ENCODE data around the gene TRAF3. TPM values are rescaled to one million over a fixed set of nuclear protein-coding genes. Genes with fewer than 3 reads are reported as not detected.

The TRAF3 gene
- total RNA-seq, 4 donors from 2014 or later: 5.5 to 14.7 (median 6.9) TPM

DNA sequence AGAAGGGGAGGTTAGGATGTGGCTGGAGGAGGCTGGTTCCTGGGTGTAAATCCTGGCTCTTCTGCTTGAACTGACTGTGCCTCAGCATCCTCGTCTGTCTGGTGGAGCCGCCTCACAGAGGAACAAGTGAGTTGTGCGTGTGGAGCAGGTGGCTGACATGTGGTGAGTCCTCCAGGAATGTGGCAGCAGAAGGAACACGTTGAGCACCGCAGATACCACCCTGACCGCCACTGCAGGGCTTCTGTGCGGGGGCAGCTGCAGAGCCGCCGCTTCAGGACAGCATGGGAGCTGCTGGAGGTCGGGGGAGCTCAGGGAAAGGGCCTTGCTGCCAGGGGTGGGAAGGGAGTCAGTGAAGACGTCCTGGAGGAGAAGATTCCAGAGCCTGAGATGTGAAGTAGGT, 48.9 kb downstream of the TRAF3 start:
- intact Hi-C loops (cut with DNase I; ENCODE audit: low total_unique reads): no loop called here

DNA sequence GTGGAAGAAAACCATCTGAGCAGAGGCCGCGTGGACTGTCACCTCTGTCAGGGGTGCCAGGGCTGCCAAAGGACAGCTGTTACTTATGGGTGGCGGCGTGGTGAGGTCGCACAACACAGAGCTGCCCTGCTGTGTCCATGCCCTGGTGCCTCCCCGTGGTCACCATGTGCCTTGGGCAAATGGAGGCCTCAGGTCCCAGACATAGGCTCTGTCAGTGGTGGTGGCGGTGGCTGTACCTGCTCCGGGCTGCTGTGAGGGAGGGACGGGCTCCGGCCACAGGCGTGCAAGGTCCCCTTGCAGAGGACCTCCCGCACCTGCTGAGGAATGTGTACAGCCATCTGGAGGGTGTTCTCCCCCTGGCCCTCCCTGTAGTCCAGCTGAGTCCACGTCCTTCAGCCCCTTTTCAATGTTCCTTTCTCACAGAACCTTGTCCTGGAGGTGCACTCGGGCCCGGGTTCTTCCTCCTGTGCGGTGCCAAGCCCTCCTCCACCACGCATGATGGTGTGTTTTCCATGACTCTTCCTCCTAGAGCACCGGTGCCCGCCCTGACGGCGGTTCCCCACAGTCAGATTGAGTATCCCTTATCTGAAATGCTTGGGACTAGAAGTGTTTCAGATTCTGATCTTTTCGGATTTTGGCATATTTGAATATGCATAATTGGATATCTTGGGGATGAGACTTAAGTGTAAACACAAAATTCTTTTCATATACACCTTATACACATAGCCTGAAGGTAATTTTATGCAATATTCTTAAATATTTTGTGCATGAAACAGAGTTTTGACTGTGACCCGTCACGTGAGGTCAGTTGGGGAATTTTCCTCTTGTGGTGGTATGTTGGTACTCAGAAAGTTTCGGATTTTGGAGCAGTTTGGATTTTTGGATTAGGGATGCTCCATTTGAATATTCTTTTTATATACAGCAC, 49.8 kb downstream of the TRAF3 start:
- intact Hi-C loops (cut with DNase I; ENCODE audit: low total_unique reads): no loop called here
- ATAC-seq: no peak
- H3K36me3 ChIP-seq: no peaks in the 10 kb centered on the region

More for the DNA sequence above, 48.9 kb downstream of the TRAF3 start:
- Histone ChIP-seq H3K9me3 (no peaks in the 10 kb centered on the region), H3K36me3 (no peaks in the 10 kb centered on the region), H3K27ac (no peak overlapping the region), H3K27me3 (no peaks in the 10 kb centered on the region), H3K4me3 (no peak overlapping the region), H3K4me1 (peaks cover 5 to 10% of the 10 kb centered on the region in 2 donors)
- DNase-seq (no peak), ATAC-seq (no peak)
- in situ Hi-C loops (cut with MboI; ENCODE audit: low sequenced_read_pairs in 4 of 4): no loop called here
- TF ChIP-seq POLR2A (IDR thresholded peaks at IDR 0.05): no peak
- TF ChIP-seq, protein P1, sequence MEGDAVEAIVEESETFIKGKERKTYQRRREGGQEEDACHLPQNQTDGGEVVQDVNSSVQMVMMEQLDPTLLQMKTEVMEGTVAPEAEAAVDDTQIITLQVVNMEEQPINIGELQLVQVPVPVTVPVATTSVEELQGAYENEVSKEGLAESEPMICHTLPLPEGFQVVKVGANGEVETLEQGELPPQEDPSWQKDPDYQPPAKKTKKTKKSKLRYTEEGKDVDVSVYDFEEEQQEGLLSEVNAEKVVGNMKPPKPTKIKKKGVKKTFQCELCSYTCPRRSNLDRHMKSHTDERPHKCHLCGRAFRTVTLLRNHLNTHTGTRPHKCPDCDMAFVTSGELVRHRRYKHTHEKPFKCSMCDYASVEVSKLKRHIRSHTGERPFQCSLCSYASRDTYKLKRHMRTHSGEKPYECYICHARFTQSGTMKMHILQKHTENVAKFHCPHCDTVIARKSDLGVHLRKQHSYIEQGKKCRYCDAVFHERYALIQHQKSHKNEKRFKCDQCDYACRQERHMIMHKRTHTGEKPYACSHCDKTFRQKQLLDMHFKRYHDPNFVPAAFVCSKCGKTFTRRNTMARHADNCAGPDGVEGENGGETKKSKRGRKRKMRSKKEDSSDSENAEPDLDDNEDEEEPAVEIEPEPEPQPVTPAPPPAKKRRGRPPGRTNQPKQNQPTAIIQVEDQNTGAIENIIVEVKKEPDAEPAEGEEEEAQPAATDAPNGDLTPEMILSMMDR (IDR thresholded peaks at IDR 0.05 in 4 of 5, conservative IDR thresholded peaks at IDR 0.05 in 1 of 5): no peak

DNA sequence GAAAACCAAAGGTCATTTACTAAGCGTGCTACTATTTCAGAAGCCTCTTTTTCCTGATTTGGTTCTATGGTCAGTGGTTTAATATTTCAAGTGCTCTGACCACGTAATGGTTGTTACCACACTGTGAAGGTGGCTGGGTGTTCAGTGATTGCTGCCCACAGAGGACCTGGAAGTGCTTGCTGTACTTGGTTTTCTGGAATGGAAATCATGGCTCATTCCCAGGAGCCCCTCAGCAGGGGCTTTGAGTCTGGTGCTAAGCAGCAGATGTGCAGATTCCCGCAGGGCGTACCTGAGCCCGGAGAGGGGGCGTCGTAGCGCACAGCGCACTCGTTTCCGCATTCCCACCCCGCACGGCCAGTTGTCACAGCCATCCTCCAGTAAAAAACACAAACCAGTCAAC, 50.5 kb downstream of the TRAF3 start:
- in situ Hi-C loops (cut with MboI; ENCODE audit: low sequenced_read_pairs in 4 of 4) (no loop called here), intact Hi-C loops (cut with DNase I; ENCODE audit: low total_unique reads) (no loop called here)
- Histone ChIP-seq H3K27ac (no peak overlapping the region), H3K36me3 (no peaks in the 10 kb centered on the region), H3K4me1 (peaks cover 5 to 10% of the 10 kb centered on the region in 2 donors), H3K4me3 (no peak overlapping the region), H3K9me3 (no peaks in the 10 kb centered on the region), H3K27me3 (no peaks in the 10 kb centered on the region)
- TF ChIP-seq, protein P1 (IDR thresholded peaks at IDR 0.05 in 4 of 5, conservative IDR thresholded peaks at IDR 0.05 in 1 of 5): no peak
- TF ChIP-seq POLR2A (IDR thresholded peaks at IDR 0.05): no peak
- ATAC-seq (no peak), DNase-seq (no peak)

More for the DNA sequence above, 49.8 kb downstream of the TRAF3 start:
- Histone ChIP-seq H3K4me3 (no peak overlapping the region), H3K27me3 (no peaks in the 10 kb centered on the region), H3K9me3 (no peaks in the 10 kb centered on the region), H3K4me1 (peaks cover 5 to 10% of the 10 kb centered on the region in 2 donors), H3K27ac (no peak overlapping the region)
- TF ChIP-seq, protein P1 (IDR thresholded peaks at IDR 0.05 in 4 of 5, conservative IDR thresholded peaks at IDR 0.05 in 1 of 5): no peak
- TF ChIP-seq POLR2A (IDR thresholded peaks at IDR 0.05): no peak
- in situ Hi-C loops (cut with MboI; ENCODE audit: low sequenced_read_pairs in 4 of 4): no loop called here
- DNase-seq: no peak

DNA sequence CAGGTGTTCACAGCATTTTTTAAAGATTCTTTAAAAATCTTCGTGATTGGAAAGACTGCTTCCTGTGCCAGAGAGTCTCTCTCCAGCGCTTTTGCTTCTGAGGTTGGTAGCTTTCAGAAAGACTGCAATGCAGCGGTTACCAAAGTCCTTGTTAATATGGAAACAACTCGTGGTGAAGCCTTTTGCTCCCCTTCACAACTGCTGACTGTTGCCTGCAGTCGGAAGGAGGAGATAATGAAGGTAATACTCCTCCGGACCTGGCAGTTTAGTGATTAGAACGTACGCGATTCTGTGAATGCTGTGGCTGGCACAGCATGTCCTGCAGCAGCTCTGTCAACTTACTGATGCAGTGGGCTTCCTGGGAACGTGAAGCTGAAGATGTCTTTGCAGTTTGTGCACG, 50.9 kb downstream of the TRAF3 start:
- H3K4me3 ChIP-seq: no peak overlapping the region
- peaks cover 5 to 10% of the 10 kb centered on the region in 2 donors for H3K4me1 ChIP-seq
- ATAC-seq: no peak
- no peak for DNase-seq
- in situ Hi-C loops (cut with MboI; ENCODE audit: low sequenced_read_pairs in 4 of 4): no loop called here
- no peak for TF ChIP-seq POLR2A (IDR thresholded peaks at IDR 0.05)
- TF ChIP-seq, protein P1 (IDR thresholded peaks at IDR 0.05 in 4 of 5, conservative IDR thresholded peaks at IDR 0.05 in 1 of 5): no peak
- intact Hi-C loops (cut with DNase I; ENCODE audit: low total_unique reads): no loop called here
- H3K36me3 ChIP-seq: no peaks in the 10 kb centered on the region
- no peak overlapping the region for H3K27ac ChIP-seq
- H3K27me3 ChIP-seq: no peaks in the 10 kb centered on the region
- no peaks in the 10 kb centered on the region for H3K9me3 ChIP-seq
